ENCODE data around the gene VAX1.
A peak's percentile ranks its signal among the peaks of the same experiment; 100 is the strongest.
"Not testable (repeated sequence)": the region's sequence is repeated elsewhere in the genome, so short reads cannot be mapped to it uniquely, and the experiment has no call there.

The VAX1 gene

DNA sequence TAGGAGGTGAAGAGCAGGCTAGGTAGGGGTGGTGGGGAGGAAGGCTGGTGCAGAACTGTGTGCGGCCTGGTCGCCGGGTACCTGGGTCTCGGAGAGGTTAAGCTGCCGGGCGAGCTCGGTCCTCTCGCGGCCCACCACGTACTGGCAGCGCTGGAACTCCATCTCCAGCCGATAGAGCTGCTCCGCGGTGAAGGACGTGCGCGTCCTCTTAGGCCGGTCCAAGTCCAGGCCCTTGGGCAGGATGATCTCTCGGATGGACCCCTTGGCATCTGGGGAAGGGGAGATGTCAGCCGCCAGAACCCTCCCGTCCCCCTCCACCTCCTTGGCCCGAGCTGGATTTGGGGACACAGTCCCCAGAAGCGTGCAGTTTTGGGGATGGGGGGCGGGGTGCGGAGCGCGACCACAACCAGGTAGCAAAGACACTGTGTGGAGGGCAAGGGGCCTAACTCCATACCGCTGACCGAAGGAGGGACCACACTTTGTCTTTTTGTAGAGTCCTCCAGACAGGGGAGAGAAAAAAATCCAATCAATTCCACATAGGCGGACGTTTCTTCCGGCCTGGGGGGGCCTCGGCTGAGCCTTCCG is 1.6 kb downstream of the VAX1 start:
- DNase-seq, result no peak

DNA sequence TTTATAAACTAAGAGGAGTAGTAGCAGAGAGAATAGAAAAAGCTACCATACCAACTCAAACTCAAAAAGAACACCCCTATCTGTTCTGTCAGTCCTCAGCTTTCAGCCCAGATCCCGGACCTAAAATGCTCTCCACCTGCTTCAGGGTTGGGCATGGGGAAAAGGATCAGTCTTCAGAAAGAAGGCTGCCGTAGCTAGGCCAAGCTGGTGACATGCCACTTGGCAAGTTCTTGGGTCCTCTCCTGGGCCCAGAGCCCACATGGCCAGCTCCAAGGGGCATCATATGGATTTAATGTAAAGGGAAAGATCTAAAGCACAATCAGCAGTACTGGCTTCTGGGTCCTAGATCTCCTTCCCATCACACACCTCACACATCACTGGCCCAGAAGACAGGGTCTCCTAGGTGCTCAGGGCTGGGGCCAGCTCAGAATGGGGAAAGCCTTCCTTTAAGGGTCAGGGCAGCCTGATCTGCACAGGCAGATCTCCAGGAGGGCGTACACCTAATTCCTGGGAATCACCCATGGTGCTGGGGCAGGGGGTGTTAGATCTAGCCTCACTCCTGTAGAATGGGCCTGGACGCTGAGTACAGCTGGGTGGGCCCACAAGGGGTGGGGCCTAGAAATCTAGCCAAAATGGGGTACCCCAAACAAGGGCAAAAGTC is 2.5 kb downstream of the VAX1 start:
- no peak for DNase-seq

DNA sequence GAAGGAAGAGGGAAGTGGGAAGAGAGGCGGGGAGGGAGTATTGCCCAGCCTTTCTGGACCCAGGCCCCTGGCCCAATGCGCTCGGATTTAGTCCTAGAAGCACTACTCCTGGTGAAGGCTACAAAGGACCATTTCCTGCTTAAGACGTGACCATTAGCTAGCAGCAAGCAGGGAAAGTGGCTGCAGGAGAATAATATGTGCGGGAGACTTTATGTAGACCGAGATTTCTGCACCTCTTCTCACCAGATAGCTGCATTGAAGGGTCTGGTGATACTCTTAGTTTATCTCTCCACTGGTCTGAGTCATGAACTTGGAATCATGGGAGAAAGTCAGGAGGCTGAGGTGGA is 3.1 kb downstream of the VAX1 start:
- DNase-seq, result no peak

DNA sequence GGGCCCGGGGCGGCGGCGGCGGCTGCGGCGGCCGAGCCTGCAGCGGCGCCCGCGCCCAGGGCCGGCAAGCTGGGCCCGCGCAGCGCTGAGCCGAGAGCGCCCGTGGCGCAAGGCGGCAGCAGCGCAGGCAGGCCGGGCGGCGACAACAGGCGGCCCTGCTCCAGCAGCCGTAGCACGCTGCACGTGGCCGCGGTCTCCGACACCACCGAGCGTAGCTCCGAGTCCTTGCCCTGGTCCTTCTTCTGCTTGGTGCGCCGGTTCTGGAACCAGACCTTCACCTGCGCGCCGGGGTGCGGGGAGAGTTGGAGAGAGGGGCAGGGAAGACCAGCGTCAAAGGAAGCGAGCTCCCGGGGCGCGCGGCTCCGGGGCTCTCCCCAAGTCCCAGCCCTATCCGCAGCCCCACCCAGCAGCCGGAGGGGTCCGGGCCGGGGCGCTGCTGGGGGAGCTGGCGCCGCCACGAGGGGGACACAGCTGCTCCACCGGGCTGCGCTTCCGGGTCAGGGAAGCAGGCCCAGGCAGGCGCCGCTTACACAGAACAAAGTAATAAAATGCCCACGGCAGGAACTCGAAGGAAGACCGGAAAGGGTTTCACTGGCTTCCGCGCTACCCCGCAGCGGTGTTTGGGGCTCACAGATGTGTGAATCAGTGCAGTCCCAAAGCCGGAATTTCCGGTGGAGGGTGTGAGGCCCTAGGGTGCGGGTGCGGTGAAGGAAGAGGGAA is 3.6 kb downstream of the VAX1 start:
- DNase-seq, result peak in 3 of 58 donors; percentile 9 to 32 (median 20)

DNA sequence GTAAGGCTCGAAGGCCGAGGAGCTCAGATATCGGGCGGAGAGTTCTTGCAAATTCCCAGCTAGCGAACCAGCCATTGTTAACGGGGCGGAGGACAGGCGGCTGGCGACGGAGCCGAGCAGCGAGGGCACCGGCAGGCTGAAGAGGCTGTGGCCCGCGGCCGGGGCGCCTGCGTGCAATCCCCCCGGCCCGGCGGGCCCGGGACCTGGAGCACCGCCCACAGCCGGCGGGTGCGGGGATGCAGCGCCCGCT is 4.1 kb downstream of the VAX1 start:
- no peak for DNase-seq

DNA sequence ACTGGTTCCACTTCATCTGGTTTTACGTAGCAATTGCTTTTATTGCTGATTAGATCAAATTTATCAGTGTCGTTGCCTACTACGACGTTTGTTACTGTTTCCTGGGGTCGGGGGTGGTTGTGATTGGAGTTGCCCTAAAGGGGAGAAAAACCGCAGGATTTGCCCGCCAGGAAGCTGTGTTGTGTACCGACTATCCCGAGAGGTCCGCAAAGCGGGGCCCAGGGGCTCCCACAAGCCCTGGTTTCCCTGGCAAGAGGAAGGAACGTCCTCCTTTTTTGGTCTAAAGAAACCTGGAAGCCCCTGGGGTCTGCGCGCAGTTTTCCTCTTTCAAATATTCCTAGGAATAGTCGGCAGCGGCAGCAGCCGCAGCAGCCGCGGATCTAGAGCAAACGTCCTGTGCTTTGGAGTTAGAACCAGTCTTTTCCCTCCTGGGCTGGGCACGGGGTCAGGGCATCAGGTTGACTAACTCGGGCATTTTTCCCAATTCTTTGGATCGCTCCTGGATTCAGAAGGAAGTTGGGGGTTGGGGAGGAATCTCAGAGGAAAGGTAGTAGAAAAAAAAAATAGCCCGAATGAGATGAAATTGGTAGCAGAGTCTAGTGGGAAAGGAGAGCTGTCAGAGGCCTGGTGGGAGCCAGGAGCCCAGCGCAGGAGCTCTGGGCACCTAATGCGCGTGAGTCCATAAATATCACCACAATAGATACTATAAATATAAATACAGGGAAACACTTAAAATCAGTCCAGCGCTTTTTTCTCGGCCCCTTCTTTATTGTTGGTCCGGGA is 4.6 kb downstream of the VAX1 start:
- no peak for DNase-seq

DNA sequence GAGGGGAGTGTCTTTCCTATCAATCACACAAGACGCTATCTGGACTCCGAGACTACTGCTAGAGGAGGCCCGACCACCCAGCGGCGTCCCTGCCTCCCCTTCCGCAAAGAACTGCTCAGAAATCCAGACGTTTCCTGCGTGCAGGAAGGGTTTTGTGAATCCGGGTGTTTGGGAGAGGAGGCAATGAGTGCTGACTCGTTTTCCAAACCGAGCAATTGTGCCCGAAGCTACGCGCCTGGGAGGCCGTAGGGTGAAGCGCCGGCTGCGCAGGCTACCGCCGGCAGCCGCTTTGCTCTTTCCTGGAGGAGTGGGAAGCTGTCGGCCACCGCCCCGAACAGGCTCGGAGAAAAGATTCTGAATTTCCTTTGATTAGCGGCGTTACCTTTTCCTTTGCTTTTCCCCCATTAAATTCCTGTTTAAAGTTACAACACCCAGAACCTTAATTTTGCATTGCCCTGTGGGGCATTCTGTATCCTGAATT is 5.3 kb downstream of the VAX1 start:
- DNase-seq, result no peak

DNA sequence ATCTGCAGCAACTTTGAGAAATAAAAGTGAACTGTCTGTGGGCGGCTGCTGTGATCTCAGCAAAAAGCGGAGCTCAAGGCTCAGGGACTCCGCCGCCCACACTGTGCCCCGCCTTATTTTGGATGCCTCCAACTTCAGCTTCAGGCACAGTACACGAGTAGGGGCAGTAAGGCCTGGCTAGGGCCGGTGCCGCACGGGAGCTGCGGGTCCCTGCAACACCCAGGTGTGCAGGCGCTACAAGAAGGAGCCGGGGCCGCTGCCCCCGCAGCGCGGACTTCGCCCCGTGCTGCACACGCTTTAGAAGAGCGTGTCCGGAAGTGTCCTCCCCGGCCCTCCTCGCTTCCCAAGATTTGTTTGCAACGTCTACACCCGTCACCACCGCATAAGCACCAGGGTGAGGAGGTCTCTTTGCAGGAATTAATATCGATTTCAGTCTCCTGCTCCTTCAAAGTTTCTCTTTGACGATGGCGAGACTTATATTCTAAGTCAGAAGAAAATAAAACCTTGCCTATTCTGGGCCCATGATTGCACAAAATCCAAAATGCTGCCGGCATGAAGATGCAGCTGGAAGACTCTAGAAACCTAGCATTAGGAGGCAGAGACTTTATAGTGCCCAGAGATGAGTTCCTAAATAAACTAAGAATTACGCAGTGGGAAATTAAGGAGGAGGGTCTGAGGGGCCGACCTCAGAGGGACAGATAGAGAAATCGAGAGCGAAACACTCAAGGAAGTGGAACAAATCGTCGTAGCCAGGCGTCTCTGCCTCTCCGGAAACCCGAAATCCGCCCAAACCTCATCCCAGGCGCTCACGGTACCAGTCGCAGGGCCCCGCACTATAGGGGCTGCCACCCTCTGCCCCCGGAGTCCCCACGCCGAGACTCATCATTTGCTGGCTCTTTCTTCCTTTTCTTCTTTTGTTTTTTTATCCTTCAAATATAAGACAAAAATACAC is 6.4 kb downstream of the VAX1 start:
- peak in 1 of 58 donors; percentile 14 for DNase-seq

DNA sequence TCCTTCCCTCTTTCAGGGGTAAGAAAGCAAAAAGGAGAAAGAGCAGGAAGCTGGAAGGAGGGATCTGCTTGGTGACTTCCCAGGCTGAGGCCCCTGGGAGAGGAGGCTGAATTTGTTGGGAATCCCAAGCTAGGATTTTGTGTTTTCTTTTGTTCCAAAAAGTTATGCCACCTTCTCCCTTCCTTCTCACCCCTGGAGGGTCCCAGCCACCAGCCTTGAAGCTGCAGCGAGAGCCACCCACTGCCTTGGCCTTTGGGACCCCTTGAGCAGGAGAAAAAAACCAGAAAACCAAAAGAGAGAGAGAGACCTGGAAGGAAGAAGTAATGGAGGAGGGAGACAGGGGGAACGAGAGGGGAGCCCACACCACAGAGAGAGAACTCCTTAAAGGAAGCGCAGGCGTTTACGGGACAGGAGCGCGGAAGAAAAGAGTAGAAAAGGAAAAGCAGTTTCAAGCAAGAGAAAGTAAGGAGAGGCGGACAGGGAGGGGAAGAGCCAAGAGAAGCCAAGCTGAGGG is 7.2 kb downstream of the VAX1 start:
- DNase-seq, result no peak

DNA sequence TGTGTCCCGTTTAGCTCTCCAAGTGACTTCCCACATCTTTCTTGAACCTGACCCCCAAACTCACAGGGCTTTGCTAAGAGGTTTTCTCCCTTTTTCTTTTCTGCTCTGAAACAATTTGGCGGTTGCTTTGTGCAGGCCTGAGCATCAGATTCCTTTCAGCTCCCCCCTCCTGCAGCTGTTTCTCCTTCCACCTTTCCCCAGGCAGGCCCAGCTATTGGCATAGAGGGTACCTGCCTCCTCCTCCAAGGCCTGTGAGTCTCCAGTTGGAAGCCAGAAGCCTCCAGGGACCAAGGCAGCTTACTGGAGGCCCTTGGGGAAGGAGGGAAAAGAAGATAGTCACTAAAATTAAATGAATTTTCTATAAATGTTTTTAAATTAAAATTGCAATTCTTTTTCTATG is 7.7 kb downstream of the VAX1 start:
- DNase-seq, result no peak

DNA sequence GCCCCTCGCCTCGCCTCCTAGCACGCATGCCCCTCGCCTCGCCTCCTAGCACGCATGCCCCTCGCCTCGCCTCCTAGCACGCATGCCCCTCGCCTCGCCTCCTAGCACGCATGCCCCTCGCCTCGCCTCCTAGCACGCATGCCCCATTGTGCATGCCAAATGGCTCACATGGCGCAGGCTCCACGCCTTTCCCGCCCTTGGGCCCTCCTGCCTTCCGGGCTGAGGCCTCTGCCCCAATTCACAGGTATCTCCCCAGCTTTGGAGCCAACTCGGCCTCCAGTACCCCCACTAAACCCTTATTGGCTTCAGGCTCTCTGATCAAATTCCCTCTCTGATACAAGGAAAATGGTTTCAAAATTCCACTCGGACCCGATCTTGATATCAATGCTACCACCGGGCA is 11.4 kb downstream of the VAX1 start:
- DNase-seq, result not testable (repeated sequence)

DNA sequence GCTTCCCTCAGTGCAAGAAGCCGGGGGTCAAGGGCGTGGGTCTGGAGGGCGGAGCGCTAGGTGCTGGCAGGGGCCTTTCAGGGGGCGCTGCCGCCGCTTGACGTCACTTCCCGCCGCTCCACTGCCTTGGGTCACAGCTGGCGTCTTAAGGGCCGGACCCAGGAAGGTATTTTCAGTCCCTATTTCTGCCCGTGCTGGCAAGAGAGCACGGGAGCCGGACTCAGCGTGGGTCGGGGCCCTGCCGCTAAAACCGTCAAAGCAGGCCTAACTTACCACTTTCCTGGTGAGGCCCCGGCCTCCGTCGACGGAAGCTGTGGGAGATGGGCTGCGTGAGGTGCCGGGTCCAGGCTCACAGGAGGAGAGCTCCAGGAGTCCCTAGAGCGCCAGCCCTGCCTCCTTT is 12.0 kb downstream of the VAX1 start:
- DNase-seq, result no peak

DNA sequence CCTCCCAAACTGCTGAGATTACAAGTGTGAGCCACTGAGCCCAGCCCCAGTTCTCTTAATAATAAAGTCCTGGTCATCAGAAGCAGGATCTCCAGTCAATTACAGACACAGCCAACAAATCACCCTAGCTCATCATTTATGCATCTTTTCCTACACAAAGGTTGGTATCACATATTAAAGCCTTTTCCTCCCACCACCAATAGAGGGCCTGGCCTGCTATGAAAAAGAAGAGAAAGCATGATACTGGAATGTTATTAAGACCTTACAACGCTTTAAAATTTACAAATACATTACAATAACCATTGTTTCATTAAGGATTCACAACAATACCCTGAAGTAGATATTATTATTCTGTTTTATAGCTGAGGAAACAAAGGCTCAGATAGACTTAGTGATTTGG is 25.9 kb downstream of the VAX1 start:
- DNase-seq, result no peak

DNA sequence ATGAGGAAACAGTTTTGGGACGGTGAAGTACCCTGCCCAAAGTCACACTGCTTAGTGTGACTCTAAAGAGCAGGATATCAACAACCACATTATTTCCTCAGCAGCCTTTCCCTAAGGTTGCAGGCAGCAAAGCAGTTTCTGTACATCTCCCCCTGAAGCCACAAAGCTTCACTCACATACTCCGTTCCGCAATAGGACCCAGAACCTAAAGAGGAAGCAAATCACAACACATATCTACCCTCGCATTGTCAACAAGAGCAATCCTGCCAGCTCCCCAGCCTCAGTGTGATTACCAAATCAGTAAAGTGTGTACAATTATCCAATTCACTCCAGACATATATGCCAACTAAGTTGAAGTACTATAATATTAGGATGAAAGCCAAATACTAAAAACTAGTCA is 30.8 kb downstream of the VAX1 start:
- DNase-seq, result no peak

DNA sequence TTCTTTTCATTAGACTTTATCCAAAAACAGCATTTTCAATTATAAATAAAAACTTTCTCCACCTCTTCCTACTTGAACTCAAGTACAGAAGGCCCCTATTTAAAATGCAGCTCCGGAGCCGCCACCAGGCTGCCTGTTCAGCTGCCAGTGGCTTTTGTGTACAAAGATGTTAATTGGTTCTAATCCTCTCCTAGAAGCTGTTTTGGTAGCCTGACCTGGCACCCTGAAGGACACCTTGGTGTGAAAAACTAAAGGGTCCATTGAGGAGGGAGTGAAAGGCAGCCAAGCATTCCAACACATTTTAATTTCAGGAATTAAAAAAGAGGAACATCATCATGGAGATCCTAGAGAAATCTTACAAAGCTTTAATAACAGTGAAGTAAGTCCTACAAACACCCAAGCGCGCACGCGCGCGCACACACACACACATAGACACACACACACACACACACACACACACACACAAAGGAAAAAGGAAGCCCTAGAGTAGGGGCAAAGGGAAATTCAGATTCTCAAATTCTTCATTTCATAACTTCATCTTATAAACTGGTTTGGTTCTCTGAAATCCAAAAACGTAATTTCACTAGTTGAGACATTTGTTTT is 41.4 kb downstream of the VAX1 start:
- DNase-seq, result peak in 28 of 58 donors; percentile 6 to 61 (median 26)

DNA sequence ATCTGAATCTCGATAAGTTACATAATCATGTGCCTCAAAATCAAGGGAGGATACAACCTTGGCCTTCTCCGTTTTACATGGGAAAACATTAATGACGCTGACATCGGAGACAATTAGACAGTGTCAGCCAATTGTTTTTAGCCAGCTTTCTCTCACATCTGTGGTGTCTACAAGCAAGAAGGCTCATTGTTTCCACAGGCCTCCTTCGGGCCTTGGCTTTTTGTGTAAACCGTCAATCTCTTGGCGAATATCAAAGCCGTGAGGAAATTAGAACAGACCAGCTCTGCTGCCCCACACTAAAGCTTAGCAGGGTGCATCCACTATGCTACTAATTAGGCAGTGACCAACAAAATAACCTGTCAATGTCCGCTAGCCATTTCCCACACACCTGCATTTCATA is 43.2 kb downstream of the VAX1 start:
- peak in 29 of 58 donors; percentile 4 to 81 (median 30) for DNase-seq

DNA sequence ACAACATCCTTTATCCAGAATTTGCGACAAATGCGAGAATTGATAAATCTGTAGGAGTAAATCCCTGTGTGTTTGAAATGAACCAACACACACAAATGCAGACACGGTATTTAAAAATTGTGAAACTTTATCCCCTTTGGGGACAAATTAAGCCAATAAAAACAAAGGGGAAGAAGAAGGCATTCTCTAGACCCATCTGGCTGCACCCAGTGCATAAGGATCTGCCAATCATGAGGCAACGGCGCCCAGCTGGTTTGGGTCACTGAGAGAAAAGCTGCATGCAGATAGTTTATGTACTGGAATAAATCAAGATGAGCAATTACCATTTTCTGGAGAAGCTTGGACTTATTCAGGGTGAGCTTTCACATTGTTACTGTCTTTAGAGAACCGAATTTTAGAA is 45.7 kb downstream of the VAX1 start:
- DNase-seq, result peak in 15 of 58 donors; percentile 2 to 31 (median 5)

DNA sequence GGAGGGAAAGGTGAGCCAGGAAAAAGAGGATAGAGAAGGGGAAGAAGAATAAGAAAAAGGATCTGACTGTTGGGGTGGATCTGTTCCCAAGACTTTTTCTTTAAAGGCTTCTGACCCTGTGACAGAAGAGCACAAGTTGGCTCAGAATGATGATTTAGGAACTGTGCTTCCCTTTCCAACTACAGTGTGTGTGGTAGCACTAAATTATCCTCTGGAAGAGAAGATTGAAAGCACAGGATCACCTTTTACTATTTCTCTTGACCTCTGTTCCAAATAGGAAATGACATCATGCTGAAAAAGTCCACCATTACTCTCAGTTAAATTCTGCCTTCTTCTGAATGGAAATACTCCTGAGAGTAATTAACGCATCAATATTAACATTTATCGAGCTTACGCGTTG is 47.2 kb downstream of the VAX1 start:
- no peak for DNase-seq

DNA sequence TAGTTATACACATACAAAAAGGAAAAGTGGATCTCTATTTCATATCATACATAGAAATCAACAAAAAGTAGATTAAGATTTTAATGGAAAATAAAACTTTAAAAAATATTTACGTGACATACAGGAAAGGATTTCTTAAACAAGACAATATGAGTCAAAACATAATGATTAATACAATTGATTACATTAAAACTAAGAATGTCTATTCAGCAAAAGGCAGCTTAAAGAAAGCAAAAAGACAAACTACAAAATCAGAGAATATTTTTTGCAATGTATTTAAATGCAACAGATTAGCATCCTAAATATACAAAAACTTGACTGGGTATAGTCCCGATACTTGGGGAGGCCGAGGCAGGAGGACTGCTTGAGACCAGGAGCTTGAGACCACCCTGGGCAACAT is 50.5 kb downstream of the VAX1 start:
- DNase-seq, result no peak

DNA sequence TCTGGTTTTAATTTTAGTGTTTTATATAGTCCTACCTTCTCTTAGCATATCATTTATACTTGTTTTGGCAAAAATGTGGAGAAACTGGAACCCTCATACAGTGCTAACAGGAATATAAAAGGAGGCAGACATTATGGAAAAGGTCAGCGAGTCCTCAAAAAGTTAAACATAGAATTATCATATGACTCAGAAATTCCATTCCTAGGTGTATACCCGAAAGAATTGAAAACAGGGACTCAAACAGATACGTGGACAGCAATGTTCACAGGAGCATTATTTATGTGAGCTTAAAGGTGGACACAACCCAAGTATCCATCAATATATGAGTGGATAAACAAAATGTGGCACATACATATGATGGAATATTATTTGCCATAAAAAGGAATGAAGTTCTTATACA is 51.5 kb downstream of the VAX1 start:
- no peak for DNase-seq
